Endothelial cell of umbilical vein (primary cell): ENCODE results near the gene ALG12. TPM values are rescaled to one million over a fixed set of nuclear protein-coding genes. Genes with fewer than 3 reads are reported as not detected.

ENCODE experiments used
- BruUV-seq: library from RNA; stranded (reverse); fragments of 400-500 nt; replicated peaks from 2 replicates; lab custom pipeline; 2021; lab: Mats Ljungman, UMichigan
- CTCF ChIA-PET: fragments of 300-600, 350-600 bp; sonication (Branson Sonifier 250); formaldehyde crosslinking; loops from one replicate; lab custom pipeline; 2021; ENCODE audit warnings: antibody characterized with exemption, inconsistent platforms; lab: Charles Lee
- POLR2A ChIA-PET: fragments of 300-600, 350-600 bp; sonication (Branson Sonifier 250); formaldehyde crosslinking; loops from one replicate; lab custom pipeline; 2021; ENCODE audit warnings: antibody characterized with exemption, inconsistent platforms; lab: Charles Lee
- DNase-seq: peaks from one replicate; pipeline ENCODE4 v3.0.0-alpha.2; 2011; ENCODE audit warnings: low read depth, low spot score
- FAIRE-seq: peaks from 2 replicates; lab custom pipeline; 2011; peaks lifted over from hg19 to GRCh38; lab: Jason Lieb, UNC
- H2AFZ ChIP-seq: 2 replicates; pipeline ENCODE4 v1.6.0; 2012; ENCODE audit warnings: low read depth, low read length, control low read depth, inconsistent platforms
- H3K27ac ChIP-seq: 2 replicates; pipeline ENCODE4 v1.5.1; 2011; ENCODE audit warnings: low read depth, mild to moderate bottlenecking, control low read depth, low read length, moderate library complexity; ENCODE audit not compliant: insufficient read depth
- H3K27me3 ChIP-seq, 2 experiments: 2 replicates each; pipeline versions ENCODE4 v1.6.0 to v1.6.1; 2011; ENCODE audit warnings: low read length in 2 of 2, mixed read lengths in 1 of 2; ENCODE audit not compliant: control insufficient read depth in 2 of 2, insufficient read depth in 2 of 2
- H3K36me3 ChIP-seq, 2 experiments: 2 replicates in 1 of 2; 3 replicates in 1 of 2; pipeline ENCODE4 v1.5.1; 2011; ENCODE audit warnings: low read length in 2 of 2, mild to moderate bottlenecking in 1 of 2, moderate library complexity in 1 of 2; ENCODE audit not compliant: control insufficient read depth in 2 of 2, insufficient read depth in 2 of 2; ENCODE audit errors: extremely low read depth in 1 of 2
- H3K4me1 ChIP-seq: 3 replicates; pipeline ENCODE4 v1.5.1; 2011; ENCODE audit warnings: mild to moderate bottlenecking, low read length; ENCODE audit not compliant: control insufficient read depth, insufficient read depth; ENCODE audit errors: extremely low read depth
- H3K4me2 ChIP-seq: 2 replicates; pipeline ENCODE4 v1.6.1; 2011; ENCODE audit warnings: low read length, control low read depth, mixed read lengths; ENCODE audit not compliant: insufficient read depth
- H3K4me3 ChIP-seq, 3 experiments: fragments of 200-600 bp in 1 of 3; sonication (generic), shearing (Covaris generic) in 1 of 3; replicated peaks in 1 of 3; 2 replicates each; pipeline ENCODE4 v1.5.1; 2011 to 2016; ENCODE audit warnings: control low read depth in 3 of 3, low read length in 3 of 3, mild to moderate bottlenecking in 2 of 3, inconsistent platforms in 1 of 3, low read depth in 1 of 3, moderate library complexity in 1 of 3; ENCODE audit not compliant: insufficient read depth in 1 of 3
- H3K79me2 ChIP-seq: 2 replicates; pipeline ENCODE4 v1.6.0; 2012; ENCODE audit warnings: low read length, inconsistent platforms; ENCODE audit not compliant: control insufficient read depth, insufficient read depth
- H3K9ac ChIP-seq: replicated peaks from 2 replicates; pipeline ENCODE3; 2011; ENCODE audit warnings: low read length, control low read depth; ENCODE audit not compliant: insufficient read depth; ENCODE audit errors: extremely low read depth
- H3K9me1 ChIP-seq: replicated peaks from 3 replicates; pipeline ENCODE4 v1.6.0; 2011; ENCODE audit warnings: mild to moderate bottlenecking, low read length; ENCODE audit not compliant: control insufficient read depth, insufficient read depth; ENCODE audit errors: extremely low read depth
- H3K9me3 ChIP-seq: replicated peaks from 2 replicates; pipeline ENCODE4 v1.5.1; 2012; ENCODE audit warnings: low read length, inconsistent platforms; ENCODE audit not compliant: control insufficient read depth, insufficient read depth
- H4K20me1 ChIP-seq: replicated peaks from 2 replicates; pipeline ENCODE3; 2011; ENCODE audit warnings: mild to moderate bottlenecking, low read length; ENCODE audit not compliant: control insufficient read depth, insufficient read depth; ENCODE audit errors: extremely low read depth
- CTCF ChIP-seq, 2 donors: IDR thresholded peaks; 1 replicate in 1 of 2; 2 replicates in 1 of 2; pipeline ENCODE4 v1.5.1; 2011; ENCODE audit warnings: low read length in 2 of 2, mild to moderate bottlenecking in 2 of 2, moderate library complexity in 2 of 2, control low read depth in 1 of 2, inconsistent platforms in 1 of 2, low read depth in 1 of 2; ENCODE audit not compliant: insufficient read depth in 1 of 2; ENCODE audit errors: extremely low read depth in 1 of 2
- EZH2 ChIP-seq: IDR thresholded peaks from 2 replicates; pipeline ENCODE4 v1.6.1; 2012; ENCODE audit warnings: borderline replicate concordance, low read depth, mild to moderate bottlenecking, moderate library complexity, low read length, inconsistent platforms; ENCODE audit not compliant: severe bottlenecking
- FOS ChIP-seq: IDR thresholded peaks from 2 replicates; pipeline ENCODE4 v1.6.1; 2011; ENCODE audit warnings: mild to moderate bottlenecking, low read length, moderate library complexity, borderline replicate concordance; ENCODE audit not compliant: insufficient read depth
- GATA2 ChIP-seq: IDR thresholded peaks from 2 replicates; pipeline ENCODE4 v1.7.0; 2011; ENCODE audit warnings: low read depth, mild to moderate bottlenecking, moderate library complexity, mixed read lengths, low read length; ENCODE audit not compliant: insufficient read length, insufficient read depth
- JUN ChIP-seq: IDR thresholded peaks from 2 replicates; pipeline ENCODE4 v1.6.1; 2011; ENCODE audit warnings: borderline replicate concordance, low read depth; ENCODE audit not compliant: insufficient read length, insufficient read depth
- MAX ChIP-seq: IDR thresholded peaks from 2 replicates; pipeline ENCODE4 v1.6.1; 2011; ENCODE audit not compliant: insufficient read depth, insufficient read length
- MYC ChIP-seq: IDR thresholded peaks from one replicate; pipeline ENCODE4 v1.6.1; 2011; ENCODE audit warnings: mild to moderate bottlenecking, low read depth, low read length
- POLR2A ChIP-seq: IDR thresholded peaks from 2 replicates; pipeline ENCODE4 v1.6.1; 2012; ENCODE audit warnings: low read depth, mild to moderate bottlenecking, control low read depth, low read length
- POLR2AphosphoS5 ChIP-seq: IDR thresholded peaks from 2 replicates; pipeline ENCODE4 v1.6.1; 2012; ENCODE audit warnings: low read depth, mild to moderate bottlenecking, control low read depth, low read length, moderate library complexity; ENCODE audit not compliant: insufficient read depth
- dilution Hi-C: fragments of 300-500 bp; cut with MboI; formaldehyde crosslinking; loops from one replicate; pipeline ENCODE4 v1.15.0; 2019; ENCODE audit warnings: low sequenced_read_pairs; ENCODE audit not compliant: extremely low pct_ligation_motif_present
- intact Hi-C: fragments of 100-400 bp; cut with micrococcal nuclease; formaldehyde crosslinking; loops from one replicate; pipeline ENCODE4 v1.10.0; 2022
- polyA plus RNA-seq, 4 experiments: library from polyadenylated mRNA; depleted of rRNA in 3 of 4; stranded (reverse) in 3 of 4; unstranded in 1 of 4; fragments of >200 nt; gene quantifications; 2 replicates each; pipeline versions ENCODE4 v1.2.1 to v1.2.3, GENCODE V29; 2011 to 2012; ENCODE audit warnings: missing spikeins in 1 of 4
- total RNA-seq: library from RNA; stranded (reverse); gene quantifications from 2 replicates; pipeline ENCODE4 v1.2.3, GENCODE V29; 2021

ALG12 gene
- total and polyA plus RNA-seq, 2 donors (not counting 3 experiments of a cell fraction or from before 2014, with no cell fraction given): 14.6 to 18.0 TPM

- FAIRE-seq (no peak), DNase-seq (no peak)
- Histone ChIP-seq H3K4me3 (no peak overlapping the region), H3K27me3 (no peaks in the 10 kb centered on the region), H3K27ac (no peak overlapping the region), H3K4me1 (peaks cover 14% of the 10 kb centered on the region), H3K9ac (no peak overlapping the region), H3K9me3 (no peaks in the 10 kb centered on the region), H3K9me1 (no peaks in the 10 kb centered on the region), H4K20me1 (no peaks in the 10 kb centered on the region), H2AFZ (no peak overlapping the region), H3K79me2 (peaks cover 4% of the 10 kb centered on the region), H3K36me3 (peaks cover 2 to 16% of the 10 kb centered on the region in 2 experiments), H3K4me2 (no peak overlapping the region)
- CTCF ChIA-PET: interaction anchor here (1.6 to 1.7 kb wide), 2 partner anchors 149 kb away, joined by 5 to 6 read pairs; no protein-coding TSS in a partner anchor
- POLR2A ChIA-PET: no interaction called here
- dilution Hi-C loops: no loop called here
- no TSS peak for BruUV-seq
- intact Hi-C loops: no loop called here
- no peak for TF ChIP-seq GATA2
- TF ChIP-seq FOS: no peak
- no peak for TF ChIP-seq EZH2
- TF ChIP-seq MAX: no peak
- TF ChIP-seq POLR2AphosphoS5: no peak
- TF ChIP-seq CTCF (IDR thresholded peaks at IDR 0.05; ENCODE audit: extremely low read depth in 1 of 2, insufficient read depth in 1 of 2, low read depth in 1 of 2, low read length in 2 of 2): no peak
- no peak for TF ChIP-seq MYC
- TF ChIP-seq JUN: no peak
- no peak for TF ChIP-seq POLR2A
Observed at GRCh38 chr22:49916831-49917230, 1.4 kb downstream of the ALG12 start.
